Astrocyte (in vitro differentiated cells and primary cell): ENCODE results near the gene DOK6. TPM values are rescaled to one million over a fixed set of nuclear protein-coding genes. Genes with fewer than 3 reads are reported as not detected.

Experiments
- DNase-seq: peaks from one replicate; pipeline ENCODE4 v3.0.0-alpha.2; 2010; ENCODE audit warnings: low read depth
- FAIRE-seq: peaks from 2 replicates; lab custom pipeline; 2011; peaks lifted over from hg19 to GRCh38; lab: Jason Lieb, UNC
- H2AFZ ChIP-seq: 2 replicates; pipeline ENCODE4 v1.6.0; 2012; ENCODE audit warnings: low read depth, low read length, inconsistent platforms
- H3K27ac ChIP-seq: 2 replicates; pipeline ENCODE4 v1.5.1; 2011; ENCODE audit warnings: low read depth, low read length, inconsistent platforms
- H3K27me3 ChIP-seq: 2 replicates; pipeline ENCODE4 v1.6.0; 2011; ENCODE audit warnings: low read length, inconsistent platforms; ENCODE audit not compliant: insufficient read depth
- H3K36me3 ChIP-seq: 2 replicates; pipeline ENCODE4 v1.5.1; 2011; ENCODE audit warnings: low read length, inconsistent platforms; ENCODE audit not compliant: insufficient read depth
- H3K4me1 ChIP-seq: 2 replicates; pipeline ENCODE4 v1.5.1; 2011; ENCODE audit warnings: low read length, inconsistent platforms; ENCODE audit not compliant: insufficient read depth
- H3K4me2 ChIP-seq: 2 replicates; pipeline ENCODE4 v1.6.0; 2012; ENCODE audit warnings: low read length, inconsistent platforms
- H3K4me3 ChIP-seq: 2 replicates; pipeline ENCODE4 v1.5.1; 2011; ENCODE audit warnings: low read depth, mild to moderate bottlenecking, low read length, inconsistent platforms; ENCODE audit not compliant: insufficient read depth
- H3K79me2 ChIP-seq: 2 replicates; pipeline ENCODE4 v1.6.0; 2012; ENCODE audit warnings: mild to moderate bottlenecking, low read length, inconsistent platforms; ENCODE audit not compliant: insufficient read depth
- H3K9ac ChIP-seq: 2 replicates; pipeline ENCODE4 v1.6.0; 2012; ENCODE audit warnings: mild to moderate bottlenecking, low read length, inconsistent platforms
- H3K9me3 ChIP-seq: 2 replicates; pipeline ENCODE4 v1.5.1; 2012; ENCODE audit warnings: low read depth, mild to moderate bottlenecking, low read length, inconsistent platforms; ENCODE audit not compliant: insufficient read depth
- H4K20me1 ChIP-seq: 2 replicates; pipeline ENCODE4 v1.6.0; 2012; ENCODE audit warnings: low read length, inconsistent platforms; ENCODE audit not compliant: insufficient read depth
- H3K27ac Mint-ChIP-seq: one replicate; pipeline ENCODE4 v1.8.0; 2021; ENCODE audit warnings: mild to moderate bottlenecking, mixed read lengths; ENCODE audit not compliant: unreplicated experiment
- H3K27me3 Mint-ChIP-seq: one replicate; pipeline ENCODE4 v1.8.0; 2021; ENCODE audit warnings: low read depth, mixed read lengths; ENCODE audit not compliant: unreplicated experiment
- H3K36me3 Mint-ChIP-seq: one replicate; pipeline ENCODE4 v1.8.0; 2021; ENCODE audit warnings: low read depth, mixed read lengths; ENCODE audit not compliant: unreplicated experiment
- H3K4me1 Mint-ChIP-seq: one replicate; pipeline ENCODE4 v1.8.0; 2021; ENCODE audit warnings: low read depth, mixed read lengths; ENCODE audit not compliant: unreplicated experiment
- H3K4me3 Mint-ChIP-seq: one replicate; pipeline ENCODE4 v1.8.0; 2021; ENCODE audit warnings: mild to moderate bottlenecking, moderate library complexity, mixed read lengths; ENCODE audit not compliant: unreplicated experiment
- H3K9me3 Mint-ChIP-seq: one replicate; pipeline ENCODE4 v1.8.0; 2021; ENCODE audit warnings: mild to moderate bottlenecking, mixed read lengths; ENCODE audit not compliant: unreplicated experiment
- EZH2 ChIP-seq: IDR thresholded peaks from 2 replicates; pipeline ENCODE4 v1.6.1; 2012; ENCODE audit warnings: mild to moderate bottlenecking, low read length, inconsistent platforms; ENCODE audit not compliant: insufficient read depth
- total RNA-seq: library from RNA; stranded (reverse); gene quantifications from 2 replicates; pipeline ENCODE4 v1.2.1, GENCODE V29; 2021
- TF ChIP-seq, protein P1 (sequence below): IDR thresholded peaks from 2 replicates; pipeline ENCODE4 v1.5.1; 2011; ENCODE audit warnings: low read depth, mild to moderate bottlenecking, inconsistent platforms, low read length, moderate library complexity; ENCODE audit not compliant: insufficient read depth

The DOK6 gene
- total RNA-seq, 1 donor from 2014 or later = 2.9 TPM

- TF ChIP-seq, protein P1, sequence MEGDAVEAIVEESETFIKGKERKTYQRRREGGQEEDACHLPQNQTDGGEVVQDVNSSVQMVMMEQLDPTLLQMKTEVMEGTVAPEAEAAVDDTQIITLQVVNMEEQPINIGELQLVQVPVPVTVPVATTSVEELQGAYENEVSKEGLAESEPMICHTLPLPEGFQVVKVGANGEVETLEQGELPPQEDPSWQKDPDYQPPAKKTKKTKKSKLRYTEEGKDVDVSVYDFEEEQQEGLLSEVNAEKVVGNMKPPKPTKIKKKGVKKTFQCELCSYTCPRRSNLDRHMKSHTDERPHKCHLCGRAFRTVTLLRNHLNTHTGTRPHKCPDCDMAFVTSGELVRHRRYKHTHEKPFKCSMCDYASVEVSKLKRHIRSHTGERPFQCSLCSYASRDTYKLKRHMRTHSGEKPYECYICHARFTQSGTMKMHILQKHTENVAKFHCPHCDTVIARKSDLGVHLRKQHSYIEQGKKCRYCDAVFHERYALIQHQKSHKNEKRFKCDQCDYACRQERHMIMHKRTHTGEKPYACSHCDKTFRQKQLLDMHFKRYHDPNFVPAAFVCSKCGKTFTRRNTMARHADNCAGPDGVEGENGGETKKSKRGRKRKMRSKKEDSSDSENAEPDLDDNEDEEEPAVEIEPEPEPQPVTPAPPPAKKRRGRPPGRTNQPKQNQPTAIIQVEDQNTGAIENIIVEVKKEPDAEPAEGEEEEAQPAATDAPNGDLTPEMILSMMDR = no peak
- TF ChIP-seq EZH2 = no peak
- H3K27me3 Mint-ChIP-seq = no peaks in the 10 kb centered on the region
- H2AFZ ChIP-seq = no peak overlapping the region
- H4K20me1 ChIP-seq = no peaks in the 10 kb centered on the region
- H3K4me1 Mint-ChIP-seq = peaks cover 3% of the 10 kb centered on the region
- no peak overlapping the region for H3K4me2 ChIP-seq
- H3K4me3 ChIP-seq = no peak overlapping the region
- no peaks in the 10 kb centered on the region for H3K9me3 ChIP-seq
- no peaks in the 10 kb centered on the region for H3K27me3 ChIP-seq
- no peaks in the 10 kb centered on the region for H3K9me3 Mint-ChIP-seq
- no peaks in the 10 kb centered on the region for H3K36me3 Mint-ChIP-seq
- no peak overlapping the region for H3K27ac ChIP-seq
- no peak overlapping the region for H3K9ac ChIP-seq
- DNase-seq (peak; percentile 79), FAIRE-seq (no peak)
- peaks cover 9% of the 10 kb centered on the region for H3K4me1 ChIP-seq
- H3K36me3 ChIP-seq = no peaks in the 10 kb centered on the region
- H3K27ac Mint-ChIP-seq = no peak overlapping the region
- H3K79me2 ChIP-seq = no peaks in the 10 kb centered on the region
- H3K4me3 Mint-ChIP-seq = no peak overlapping the region
These were observed 354.4 kb downstream of the DOK6 start for GRCh38 chr18:69755041-69755440.

GRCh38 chr18:69755856-69756496, 355.3 kb downstream of the DOK6 start:
- no peaks in the 10 kb centered on the region for H3K36me3 ChIP-seq
- no peak overlapping the region for H3K9ac ChIP-seq
- H3K4me2 ChIP-seq = no peak overlapping the region
- DNase-seq (no peak), FAIRE-seq (no peak)
- H3K36me3 Mint-ChIP-seq = no peaks in the 10 kb centered on the region
- no peak overlapping the region for H2AFZ ChIP-seq
- H3K4me1 ChIP-seq = peaks cover 9% of the 10 kb centered on the region
- H3K27me3 Mint-ChIP-seq = peaks cover 2% of the 10 kb centered on the region
- H3K79me2 ChIP-seq = no peaks in the 10 kb centered on the region
- H3K27ac ChIP-seq = no peak overlapping the region
- H3K4me3 ChIP-seq = no peak overlapping the region
- H3K27me3 ChIP-seq = no peaks in the 10 kb centered on the region
- H3K4me1 Mint-ChIP-seq = peaks cover 3% of the 10 kb centered on the region
- no peaks in the 10 kb centered on the region for H4K20me1 ChIP-seq
- H3K4me3 Mint-ChIP-seq = no peak overlapping the region
- H3K9me3 ChIP-seq = no peaks in the 10 kb centered on the region
- TF ChIP-seq, protein P1 = no peak
- no peak for TF ChIP-seq EZH2
- no peak overlapping the region for H3K27ac Mint-ChIP-seq
- no peaks in the 10 kb centered on the region for H3K9me3 Mint-ChIP-seq

GRCh38 chr18:69757733-69758132, 357.0 kb downstream of the DOK6 start:
- Histone ChIP-seq H2AFZ (peak overlapping the region; percentile 68), H3K27me3 (no peaks in the 10 kb centered on the region), H3K9me3 (no peaks in the 10 kb centered on the region), H3K4me3 (no peak overlapping the region), H3K4me2 (peak overlapping the region; percentile 68), H3K9ac (peak overlapping the region; percentile 40), H3K27ac (peak overlapping the region; percentile 40), H3K36me3 (no peaks in the 10 kb centered on the region), H4K20me1 (no peaks in the 10 kb centered on the region), H3K4me1 (peaks cover 9% of the 10 kb centered on the region), H3K79me2 (no peaks in the 10 kb centered on the region)
- DNase-seq (peak; percentile 76), FAIRE-seq (no peak)
- Mint-ChIP-seq H3K36me3 (no peaks in the 10 kb centered on the region), H3K27me3 (peaks cover 4% of the 10 kb centered on the region), H3K27ac (no peak overlapping the region), H3K9me3 (no peaks in the 10 kb centered on the region), H3K4me1 (peaks cover 3% of the 10 kb centered on the region), H3K4me3 (no peak overlapping the region)
- TF ChIP-seq, protein P1 = no peak
- no peak for TF ChIP-seq EZH2
